HEK293T (cell line): ENCODE results near the gene ASTN2.

Experiments
- CTCF ChIA-PET: fragments of 350-600 bp; formaldehyde crosslinking; extraction: SDS; loops from one replicate; lab custom pipeline; 2021; ENCODE audit warnings: antibody characterized with exemption, inconsistent platforms; lab: Yijun Ruan, JAX
- POLR2A ChIA-PET: fragments of 350-600 bp; formaldehyde crosslinking; extraction: SDS; loops from one replicate; lab custom pipeline; 2020; ENCODE audit warnings: antibody characterized with exemption, inconsistent platforms; lab: Yijun Ruan, JAX
- DNase-seq: peaks from one replicate; pipeline ENCODE4 v3.0.0; 2012; ENCODE audit warnings: mixed read lengths; ENCODE audit errors: extremely low spot score
- ARNT ChIP-seq: fragments of 450-650 bp; IDR thresholded peaks from 2 replicates; pipeline ENCODE4 v1.6.1; 2017; ENCODE audit warnings: mild to moderate bottlenecking
- BHLHE40 ChIP-seq: fragments of 450-650 bp; IDR thresholded peaks from 2 replicates; pipeline ENCODE4 v1.6.1; 2016; ENCODE audit warnings: mild to moderate bottlenecking, moderate library complexity, borderline replicate concordance
- CTBP1 ChIP-seq: fragments of 450-650 bp; IDR thresholded peaks from 2 replicates; pipeline ENCODE4 v1.6.1; 2016; ENCODE audit warnings: borderline replicate concordance
- ELF4 ChIP-seq: fragments of 450-650 bp; IDR thresholded peaks from 2 replicates; pipeline ENCODE4 v1.6.1; 2017; ENCODE audit warnings: antibody characterized with exemption
- FOXA1 ChIP-seq: fragments of 450-650 bp; IDR thresholded peaks from 2 replicates; pipeline ENCODE4 v1.6.1; 2016; ENCODE audit warnings: mild to moderate bottlenecking
- FOXK2 ChIP-seq: fragments of 450-650 bp; IDR thresholded peaks from 2 replicates; pipeline ENCODE4 v1.6.1; 2016; ENCODE audit warnings: mild to moderate bottlenecking
- FOXM1 ChIP-seq: fragments of 450-650 bp; IDR thresholded peaks from 2 replicates; pipeline ENCODE4 v1.6.1; 2017; ENCODE audit warnings: mild to moderate bottlenecking, borderline replicate concordance
- HDGF ChIP-seq: fragments of 450-650 bp; IDR thresholded peaks from 2 replicates; pipeline ENCODE4 v1.6.1; 2017; ENCODE audit warnings: antibody characterized with exemption, borderline replicate concordance
- L3MBTL2 ChIP-seq: fragments of 450-650 bp; conservative IDR thresholded peaks from 2 replicates; pipeline ENCODE4 v1.6.1; 2016; ENCODE audit warnings: mild to moderate bottlenecking
- LEF1 ChIP-seq: fragments of 450-650 bp; IDR thresholded peaks from 2 replicates; pipeline ENCODE4 v1.6.1; 2017; ENCODE audit warnings: mild to moderate bottlenecking, borderline replicate concordance
- NFRKB ChIP-seq: fragments of 450-650 bp; IDR thresholded peaks from 2 replicates; pipeline ENCODE4 v1.6.1; 2016; ENCODE audit warnings: mild to moderate bottlenecking, moderate library complexity
- PKNOX1 ChIP-seq: fragments of 450-650 bp; IDR thresholded peaks from 2 replicates; pipeline ENCODE4 v1.6.1; 2016
- SP1 ChIP-seq: fragments of 450-650 bp; IDR thresholded peaks from 2 replicates; pipeline ENCODE4 v1.6.1; 2017
- SUZ12 ChIP-seq: fragments of 450-650 bp; IDR thresholded peaks from 2 replicates; pipeline ENCODE4 v1.6.1; 2016; ENCODE audit warnings: mild to moderate bottlenecking
- TARDBP ChIP-seq: fragments of 450-650 bp; IDR thresholded peaks from 2 replicates; pipeline ENCODE4 v1.6.1; 2016
- ZNF384 ChIP-seq: fragments of 450-650 bp; IDR thresholded peaks from 2 replicates; pipeline ENCODE4 v1.6.1; 2016

The ASTN2 gene

GRCh38 chr9:116592970-116593369 is 821.9 kb downstream of the ASTN2 start:
- no peak for DNase-seq
- POLR2A ChIA-PET, result no interaction called here
- TF ChIP-seq FOXM1 (no peak), HDGF (no peak)
- CTCF ChIA-PET, result no interaction called here

GRCh38 chr9:116589392-116590354 is 825.2 kb downstream of the ASTN2 start:
- CTCF ChIA-PET, result interaction anchor here (0.6 kb wide), 1 partner anchor 37 kb away, joined by 4 read pairs; no protein-coding TSS in a partner anchor
- DNase-seq, result peak; percentile 49
- POLR2A ChIA-PET, result no interaction called here
- TF ChIP-seq ZNF384, result no peak
- no peak for TF ChIP-seq SUZ12
- TF ChIP-seq TARDBP, result no peak
- TF ChIP-seq L3MBTL2, result no peak
- TF ChIP-seq HDGF, result no peak

GRCh38 chr9:116587919-116588318 is 826.9 kb downstream of the ASTN2 start:
- TF ChIP-seq ARNT (no peak), LEF1 (no peak), FOXA1 (no peak), FOXM1 (no peak), NFRKB (no peak), FOXK2 (no peak), SP1 (no peak), HDGF (no peak), PKNOX1 (no peak), SUZ12 (no peak), BHLHE40 (no peak), L3MBTL2 (no peak), ZNF384 (no peak), TARDBP (no peak), ELF4 (no peak)
- POLR2A ChIA-PET, result no interaction called here
- CTCF ChIA-PET, result interaction anchor here (0.6 kb wide), 1 partner anchor 667 kb away, joined by 3 read pairs; no protein-coding TSS in a partner anchor
- no peak for DNase-seq

- TF ChIP-seq TARDBP, result no peak
- no peak for TF ChIP-seq HDGF
- TF ChIP-seq FOXA1, result no peak
- ChIA-PET POLR2A (no interaction called here), CTCF (no interaction called here)
- DNase-seq, result no peak
These were observed 829.0 kb downstream of the ASTN2 start for GRCh38 chr9:116585896-116586295.

- DNase-seq, result no peak
- CTCF ChIA-PET, result no interaction called here
- POLR2A ChIA-PET, result no interaction called here
- TF ChIP-seq FOXA1, result no peak
- no peak for TF ChIP-seq ARNT
- TF ChIP-seq FOXM1, result no peak
- no peak for TF ChIP-seq SP1
- no peak for TF ChIP-seq ELF4
- no peak for TF ChIP-seq LEF1
These were observed 829.7 kb downstream of the ASTN2 start for GRCh38 chr9:116585204-116585603.

- CTCF ChIA-PET, result interaction anchor here (1.3 kb wide), 1 partner anchor 9 kb away, joined by 5 read pairs; no protein-coding TSS in a partner anchor
- TF ChIP-seq FOXK2 (no peak), HDGF (no peak), ZNF384 (no peak), SUZ12 (no peak), L3MBTL2 (no peak), FOXM1 (no peak), LEF1 (no peak), CTBP1 (no peak), SP1 (no peak)
- no peak for DNase-seq
- POLR2A ChIA-PET, result no interaction called here
These were observed 834.0 kb downstream of the ASTN2 start for GRCh38 chr9:116580853-116581252.

- POLR2A ChIA-PET, result no interaction called here
- no peak for TF ChIP-seq FOXA1
- TF ChIP-seq SUZ12, result no peak
- no peak for TF ChIP-seq ELF4
- TF ChIP-seq PKNOX1, result no peak
- TF ChIP-seq ZNF384, result no peak
- TF ChIP-seq BHLHE40, result no peak
- no peak for TF ChIP-seq NFRKB
- no peak for TF ChIP-seq FOXK2
- TF ChIP-seq LEF1, result no peak
- no peak for TF ChIP-seq TARDBP
- no peak for TF ChIP-seq ARNT
- no peak for TF ChIP-seq SP1
- no peak for TF ChIP-seq CTBP1
- TF ChIP-seq L3MBTL2, result no peak
- TF ChIP-seq HDGF, result no peak
- TF ChIP-seq FOXM1, result no peak
- DNase-seq, result no peak
- CTCF ChIA-PET, result interaction anchor here (0.6 to 0.8 kb wide), 2 partner anchors 427 to 428 kb away, joined by 3 to 8 read pairs; no protein-coding TSS in a partner anchor
These were observed 838.5 kb downstream of the ASTN2 start for GRCh38 chr9:116576386-116576785.
